Cardiac fibroblast (primary cell): ENCODE results near the gene C10orf95.

ENCODE experiments used
- DNase-seq, 2 donors: peaks; one replicate each; pipeline versions ENCODE4 v3.0.0 to v3.0.0-alpha.2; 2010; ENCODE audit warnings: low read depth in 2 of 2
- H3K4me3 ChIP-seq, 2 donors: replicated peaks in 1 of 2; 1 replicate in 1 of 2; 2 replicates in 1 of 2; pipeline ENCODE4 v1.5.1; 2011; ENCODE audit warnings: low read depth in 2 of 2, low read length in 2 of 2, mild to moderate bottlenecking in 2 of 2, moderate library complexity in 1 of 2
- CTCF ChIP-seq: IDR thresholded peaks from one replicate; pipeline ENCODE4 v1.5.1; 2011; ENCODE audit warnings: low read depth, mild to moderate bottlenecking, low read length, inconsistent platforms

Gene C10orf95

GRCh38 chr10:102407425-102408130 lies 43.8 kb downstream of the C10orf95 start:
- TF ChIP-seq CTCF = no peak
- no peak overlapping the region for H3K4me3 ChIP-seq
- no peak for DNase-seq

- H3K4me3 ChIP-seq = no peak overlapping the region
- no peak for TF ChIP-seq CTCF
- DNase-seq = no peak
Measured at GRCh38 chr10:102406815-102407214, 44.5 kb downstream of the C10orf95 start.

GRCh38 chr10:102405632-102406031 lies 45.7 kb downstream of the C10orf95 start:
- H3K4me3 ChIP-seq = no peak overlapping the region
- no peak for DNase-seq
- no peak for TF ChIP-seq CTCF

- TF ChIP-seq CTCF = no peak
- H3K4me3 ChIP-seq = no peak overlapping the region
- DNase-seq = no peak
Measured at GRCh38 chr10:102405108-102405571, 46.2 kb downstream of the C10orf95 start.

- DNase-seq = no peak
- no peak for TF ChIP-seq CTCF
- H3K4me3 ChIP-seq = no peak overlapping the region
Measured at GRCh38 chr10:102404361-102405107, 46.8 kb downstream of the C10orf95 start.

GRCh38 chr10:102403115-102403514 lies 48.2 kb downstream of the C10orf95 start:
- no peak for DNase-seq
- TF ChIP-seq CTCF = no peak
- no peak overlapping the region for H3K4me3 ChIP-seq
